ENCODE measurements around the gene SMIM30. TPM values are rescaled to one million over a fixed set of nuclear protein-coding genes. Genes with fewer than 3 reads are reported as not detected.

Gene SMIM30
- total and polyA plus RNA-seq, 4 donors = 9.7 to 32.9 (median 19.8) TPM

DNA sequence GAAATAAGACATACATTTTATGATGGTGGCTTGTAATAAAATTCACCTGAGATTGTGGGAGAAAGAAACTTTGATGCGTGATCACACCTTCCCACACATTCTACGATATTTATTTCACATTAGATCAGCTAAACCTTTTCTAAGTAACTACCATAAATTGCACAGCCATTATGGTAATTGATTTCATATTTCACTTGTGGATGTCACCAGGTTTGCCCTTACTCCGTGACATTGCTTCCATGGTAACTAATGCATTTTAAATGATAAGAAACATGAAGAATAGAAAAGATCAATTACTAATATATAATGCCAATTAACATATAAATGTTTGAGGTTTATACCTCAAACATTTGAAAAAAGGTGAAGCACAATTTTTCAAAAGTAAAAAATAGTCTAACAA, 35.8 kb upstream of the SMIM30 start:
- 75% methylated on average over 3 of the region's 3 CpGs for WGBS

More for the DNA sequence above, 35.8 kb upstream of the SMIM30 start:
- DNase-seq (ENCODE audit: low spot score) = no peak
- no peak overlapping the region for H3K4me3 ChIP-seq (ENCODE audit: low read depth in 1 of 3, low read length in 3 of 3)
- H3K4me1 ChIP-seq (ENCODE audit: control insufficient read depth in 4 of 4, insufficient read depth in 4 of 4, low read length in 3 of 4) = no peaks in the 10 kb centered on the region
- no peak overlapping the region for H3K9ac ChIP-seq (ENCODE audit: low read depth in 1 of 2, low read length in 2 of 2)
- H3K9me3 ChIP-seq (ENCODE audit: control insufficient read depth in 4 of 4, low read length in 3 of 4) = no peaks in the 10 kb centered on the region
- H3K27me3 ChIP-seq (ENCODE audit: control insufficient read depth in 4 of 4, insufficient read depth in 4 of 4, low read length in 3 of 4) = peaks cover 0 to 2% (median 0%) of the 10 kb centered on the region in 4 donors
- H3K36me3 ChIP-seq (ENCODE audit: control insufficient read depth in 4 of 4, insufficient read depth in 3 of 4, low read depth in 1 of 4, low read length in 3 of 4) = no peaks in the 10 kb centered on the region
- TF ChIP-seq, protein P1, sequence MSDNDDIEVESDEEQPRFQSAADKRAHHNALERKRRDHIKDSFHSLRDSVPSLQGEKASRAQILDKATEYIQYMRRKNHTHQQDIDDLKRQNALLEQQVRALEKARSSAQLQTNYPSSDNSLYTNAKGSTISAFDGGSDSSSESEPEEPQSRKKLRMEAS (IDR thresholded peaks at IDR 0.05) = no peak
- TF ChIP-seq RXRA (IDR thresholded peaks at IDR 0.05) = no peak
- no peak for TF ChIP-seq YY1 (IDR thresholded peaks at IDR 0.05)
- no peak for TF ChIP-seq HNF4A (conservative IDR thresholded peaks at IDR 0.05)
- TF ChIP-seq, protein P2, sequence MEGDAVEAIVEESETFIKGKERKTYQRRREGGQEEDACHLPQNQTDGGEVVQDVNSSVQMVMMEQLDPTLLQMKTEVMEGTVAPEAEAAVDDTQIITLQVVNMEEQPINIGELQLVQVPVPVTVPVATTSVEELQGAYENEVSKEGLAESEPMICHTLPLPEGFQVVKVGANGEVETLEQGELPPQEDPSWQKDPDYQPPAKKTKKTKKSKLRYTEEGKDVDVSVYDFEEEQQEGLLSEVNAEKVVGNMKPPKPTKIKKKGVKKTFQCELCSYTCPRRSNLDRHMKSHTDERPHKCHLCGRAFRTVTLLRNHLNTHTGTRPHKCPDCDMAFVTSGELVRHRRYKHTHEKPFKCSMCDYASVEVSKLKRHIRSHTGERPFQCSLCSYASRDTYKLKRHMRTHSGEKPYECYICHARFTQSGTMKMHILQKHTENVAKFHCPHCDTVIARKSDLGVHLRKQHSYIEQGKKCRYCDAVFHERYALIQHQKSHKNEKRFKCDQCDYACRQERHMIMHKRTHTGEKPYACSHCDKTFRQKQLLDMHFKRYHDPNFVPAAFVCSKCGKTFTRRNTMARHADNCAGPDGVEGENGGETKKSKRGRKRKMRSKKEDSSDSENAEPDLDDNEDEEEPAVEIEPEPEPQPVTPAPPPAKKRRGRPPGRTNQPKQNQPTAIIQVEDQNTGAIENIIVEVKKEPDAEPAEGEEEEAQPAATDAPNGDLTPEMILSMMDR (IDR thresholded peaks at IDR 0.05; ENCODE audit: low read depth, low read length, missing input control) = no peak
- no peak for TF ChIP-seq GABPA (IDR thresholded peaks at IDR 0.05 in 1 of 2, conservative IDR thresholded peaks at IDR 0.05 in 1 of 2)
- TF ChIP-seq EGR1 (IDR thresholded peaks at IDR 0.05; ENCODE audit: low read depth in 2 of 2) = no peak
- no peak for TF ChIP-seq JUND (IDR thresholded peaks at IDR 0.05)
- no peak for TF ChIP-seq FOXA1 (IDR thresholded peaks at IDR 0.05)
- TF ChIP-seq, protein P3, sequence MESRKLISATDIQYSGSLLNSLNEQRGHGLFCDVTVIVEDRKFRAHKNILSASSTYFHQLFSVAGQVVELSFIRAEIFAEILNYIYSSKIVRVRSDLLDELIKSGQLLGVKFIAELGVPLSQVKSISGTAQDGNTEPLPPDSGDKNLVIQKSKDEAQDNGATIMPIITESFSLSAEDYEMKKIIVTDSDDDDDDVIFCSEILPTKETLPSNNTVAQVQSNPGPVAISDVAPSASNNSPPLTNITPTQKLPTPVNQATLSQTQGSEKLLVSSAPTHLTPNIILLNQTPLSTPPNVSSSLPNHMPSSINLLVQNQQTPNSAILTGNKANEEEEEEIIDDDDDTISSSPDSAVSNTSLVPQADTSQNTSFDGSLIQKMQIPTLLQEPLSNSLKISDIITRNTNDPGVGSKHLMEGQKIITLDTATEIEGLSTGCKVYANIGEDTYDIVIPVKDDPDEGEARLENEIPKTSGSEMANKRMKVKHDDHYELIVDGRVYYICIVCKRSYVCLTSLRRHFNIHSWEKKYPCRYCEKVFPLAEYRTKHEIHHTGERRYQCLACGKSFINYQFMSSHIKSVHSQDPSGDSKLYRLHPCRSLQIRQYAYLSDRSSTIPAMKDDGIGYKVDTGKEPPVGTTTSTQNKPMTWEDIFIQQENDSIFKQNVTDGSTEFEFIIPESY (IDR thresholded peaks at IDR 0.05) = no peak
- TF ChIP-seq NR2F2 (IDR thresholded peaks at IDR 0.05) = no peak
- no peak for TF ChIP-seq SP1 (IDR thresholded peaks at IDR 0.05)
- TF ChIP-seq HNF4G (IDR thresholded peaks at IDR 0.05) = no peak
- no peak for TF ChIP-seq RAD21 (IDR thresholded peaks at IDR 0.05)
- TF ChIP-seq TAF1 (conservative IDR thresholded peaks at IDR 0.05) = no peak
- TF ChIP-seq FOXA2 (IDR thresholded peaks at IDR 0.05) = no peak
- TF ChIP-seq, protein P4, sequence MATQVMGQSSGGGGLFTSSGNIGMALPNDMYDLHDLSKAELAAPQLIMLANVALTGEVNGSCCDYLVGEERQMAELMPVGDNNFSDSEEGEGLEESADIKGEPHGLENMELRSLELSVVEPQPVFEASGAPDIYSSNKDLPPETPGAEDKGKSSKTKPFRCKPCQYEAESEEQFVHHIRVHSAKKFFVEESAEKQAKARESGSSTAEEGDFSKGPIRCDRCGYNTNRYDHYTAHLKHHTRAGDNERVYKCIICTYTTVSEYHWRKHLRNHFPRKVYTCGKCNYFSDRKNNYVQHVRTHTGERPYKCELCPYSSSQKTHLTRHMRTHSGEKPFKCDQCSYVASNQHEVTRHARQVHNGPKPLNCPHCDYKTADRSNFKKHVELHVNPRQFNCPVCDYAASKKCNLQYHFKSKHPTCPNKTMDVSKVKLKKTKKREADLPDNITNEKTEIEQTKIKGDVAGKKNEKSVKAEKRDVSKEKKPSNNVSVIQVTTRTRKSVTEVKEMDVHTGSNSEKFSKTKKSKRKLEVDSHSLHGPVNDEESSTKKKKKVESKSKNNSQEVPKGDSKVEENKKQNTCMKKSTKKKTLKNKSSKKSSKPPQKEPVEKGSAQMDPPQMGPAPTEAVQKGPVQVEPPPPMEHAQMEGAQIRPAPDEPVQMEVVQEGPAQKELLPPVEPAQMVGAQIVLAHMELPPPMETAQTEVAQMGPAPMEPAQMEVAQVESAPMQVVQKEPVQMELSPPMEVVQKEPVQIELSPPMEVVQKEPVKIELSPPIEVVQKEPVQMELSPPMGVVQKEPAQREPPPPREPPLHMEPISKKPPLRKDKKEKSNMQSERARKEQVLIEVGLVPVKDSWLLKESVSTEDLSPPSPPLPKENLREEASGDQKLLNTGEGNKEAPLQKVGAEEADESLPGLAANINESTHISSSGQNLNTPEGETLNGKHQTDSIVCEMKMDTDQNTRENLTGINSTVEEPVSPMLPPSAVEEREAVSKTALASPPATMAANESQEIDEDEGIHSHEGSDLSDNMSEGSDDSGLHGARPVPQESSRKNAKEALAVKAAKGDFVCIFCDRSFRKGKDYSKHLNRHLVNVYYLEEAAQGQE (IDR thresholded peaks at IDR 0.05) = no peak
- TF ChIP-seq, protein P5, sequence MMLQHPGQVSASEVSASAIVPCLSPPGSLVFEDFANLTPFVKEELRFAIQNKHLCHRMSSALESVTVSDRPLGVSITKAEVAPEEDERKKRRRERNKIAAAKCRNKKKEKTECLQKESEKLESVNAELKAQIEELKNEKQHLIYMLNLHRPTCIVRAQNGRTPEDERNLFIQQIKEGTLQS (IDR thresholded peaks at IDR 0.05) = no peak
- H3K27ac ChIP-seq (ENCODE audit: low read depth in 1 of 2, low read length in 2 of 2) = no peak overlapping the region
